SU-DHL-6 (cell line): Measurements from ENCODE around the gene TTC16.

Source experiments
- H2AFZ ChIP-seq: fragments of 200-600 bp; sonication (generic); 2 replicates; pipeline ENCODE4 v1.6.1; 2014; ENCODE audit warnings: low read depth, mild to moderate bottlenecking, moderate library complexity, mixed read lengths, antibody characterized with exemption, low read length; ENCODE audit not compliant: severe bottlenecking
- H3F3A ChIP-seq: fragments of 200-600 bp; shearing (Covaris generic); 2 replicates; pipeline ENCODE4 v1.6.0; 2016; ENCODE audit warnings: antibody characterized with exemption, mild to moderate bottlenecking; ENCODE audit not compliant: insufficient read depth
- H3K27ac ChIP-seq: fragments of 200-600 bp; sonication (generic); 2 replicates; pipeline ENCODE4 v1.5.1; 2016; ENCODE audit warnings: low read depth, mild to moderate bottlenecking, low read length, moderate library complexity, mixed read lengths
- H3K27me3 ChIP-seq: fragments of 200-600 bp; sonication (generic), shearing (Covaris generic); 2 replicates; pipeline ENCODE4 v1.6.0; 2014; ENCODE audit warnings: mild to moderate bottlenecking, low read length
- H3K36me3 ChIP-seq: fragments of 200-600 bp; sonication (generic); 2 replicates; pipeline ENCODE4 v1.6.1; 2014; ENCODE audit warnings: mild to moderate bottlenecking, low read length, mixed read lengths
- H3K4me2 ChIP-seq: fragments of 300-600, 200-600 bp; shearing (Covaris generic), sonication (generic); 2 replicates; pipeline ENCODE4 v1.6.0; 2014; ENCODE audit warnings: low read length, low read depth, mild to moderate bottlenecking; ENCODE audit not compliant: poor library complexity, severe bottlenecking
- H3K4me3 ChIP-seq: fragments of 200-600 bp; sonication (generic); 2 replicates; pipeline ENCODE4 v1.5.1; 2014; ENCODE audit warnings: antibody characterized with exemption, low read length, mild to moderate bottlenecking, mixed read lengths; ENCODE audit not compliant: insufficient read depth, poor library complexity, severe bottlenecking
- H3K79me2 ChIP-seq: fragments of 200-600 bp; sonication (generic); 2 replicates; pipeline ENCODE4 v1.6.1; 2014; ENCODE audit warnings: mild to moderate bottlenecking, low read length, moderate library complexity; ENCODE audit not compliant: insufficient read depth
- H3K9ac ChIP-seq: fragments of 200-600 bp; sonication (generic); 2 replicates; pipeline ENCODE4 v1.7.0; 2014; ENCODE audit warnings: mild to moderate bottlenecking, low read length
- H3K9me2 ChIP-seq: fragments of 200-600 bp; sonication (generic); replicated peaks from 2 replicates; pipeline ENCODE4 v1.6.1; 2014; ENCODE audit warnings: low read length; ENCODE audit not compliant: insufficient read depth
- H3K9me3 ChIP-seq: fragments of 200-600 bp; sonication (generic); 2 replicates; pipeline ENCODE4 v1.6.1; 2014; ENCODE audit warnings: low read length, mixed read lengths; ENCODE audit not compliant: insufficient read depth
- H4K20me1 ChIP-seq: fragments of 200-600 bp; sonication (generic); 2 replicates; pipeline ENCODE4 v1.6.1; 2014; ENCODE audit warnings: low read depth, mild to moderate bottlenecking, antibody characterized with exemption, low read length, moderate library complexity, mixed read lengths
- EZH2phosphoT487 ChIP-seq: fragments of 200-600 bp; sonication (generic), shearing (Covaris generic); conservative IDR thresholded peaks from 2 replicates; pipeline ENCODE4 v1.6.1; 2018; ENCODE audit warnings: mild to moderate bottlenecking, antibody characterized with exemption, low read length, moderate library complexity, mixed read lengths
- TF ChIP-seq, protein P1 (sequence below): fragments of 200-600 bp; sonication (generic); IDR thresholded peaks from one replicate; pipeline ENCODE4 v1.5.1; 2017; ENCODE audit warnings: antibody characterized with exemption, mild to moderate bottlenecking, low read length, moderate library complexity; ENCODE audit not compliant: insufficient read depth, poor library complexity, severe bottlenecking

Gene TTC16

DNA sequence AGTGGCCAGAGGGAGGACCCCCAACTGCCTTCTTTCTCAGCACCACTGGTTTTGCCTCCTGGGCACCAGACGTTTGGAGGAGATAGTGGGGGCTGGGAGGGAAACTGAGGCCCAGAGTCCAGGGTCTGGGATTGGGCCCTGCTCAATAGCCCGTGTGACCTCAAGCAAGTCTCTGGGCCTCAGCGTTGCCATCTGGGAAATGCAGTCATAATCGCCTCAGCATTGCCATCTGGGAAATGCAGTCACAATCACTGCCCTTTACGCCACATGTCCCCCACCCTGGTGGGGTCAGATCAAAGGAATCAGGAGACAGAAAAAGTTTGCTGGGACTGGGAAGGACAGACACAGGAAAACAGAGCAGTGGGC is 61.0 kb downstream of the TTC16 start:
- Histone ChIP-seq H3K9ac (peak overlapping the region; percentile 89), H3K9me2 (no peaks in the 10 kb centered on the region), H3F3A (peaks cover 42% of the 10 kb centered on the region), H3K79me2 (peaks cover 13% of the 10 kb centered on the region), H3K36me3 (no peaks in the 10 kb centered on the region), H4K20me1 (no peaks in the 10 kb centered on the region), H3K27me3 (no peaks in the 10 kb centered on the region), H3K4me3 (peak overlapping the region; percentile 80), H3K4me2 (peak overlapping the region; percentile 90), H2AFZ (no peak overlapping the region), H3K9me3 (no peaks in the 10 kb centered on the region), H3K27ac (peak overlapping the region; percentile 96)
- TF ChIP-seq, protein P1, sequence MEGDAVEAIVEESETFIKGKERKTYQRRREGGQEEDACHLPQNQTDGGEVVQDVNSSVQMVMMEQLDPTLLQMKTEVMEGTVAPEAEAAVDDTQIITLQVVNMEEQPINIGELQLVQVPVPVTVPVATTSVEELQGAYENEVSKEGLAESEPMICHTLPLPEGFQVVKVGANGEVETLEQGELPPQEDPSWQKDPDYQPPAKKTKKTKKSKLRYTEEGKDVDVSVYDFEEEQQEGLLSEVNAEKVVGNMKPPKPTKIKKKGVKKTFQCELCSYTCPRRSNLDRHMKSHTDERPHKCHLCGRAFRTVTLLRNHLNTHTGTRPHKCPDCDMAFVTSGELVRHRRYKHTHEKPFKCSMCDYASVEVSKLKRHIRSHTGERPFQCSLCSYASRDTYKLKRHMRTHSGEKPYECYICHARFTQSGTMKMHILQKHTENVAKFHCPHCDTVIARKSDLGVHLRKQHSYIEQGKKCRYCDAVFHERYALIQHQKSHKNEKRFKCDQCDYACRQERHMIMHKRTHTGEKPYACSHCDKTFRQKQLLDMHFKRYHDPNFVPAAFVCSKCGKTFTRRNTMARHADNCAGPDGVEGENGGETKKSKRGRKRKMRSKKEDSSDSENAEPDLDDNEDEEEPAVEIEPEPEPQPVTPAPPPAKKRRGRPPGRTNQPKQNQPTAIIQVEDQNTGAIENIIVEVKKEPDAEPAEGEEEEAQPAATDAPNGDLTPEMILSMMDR, result no peak
- no peak for TF ChIP-seq EZH2phosphoT487

DNA sequence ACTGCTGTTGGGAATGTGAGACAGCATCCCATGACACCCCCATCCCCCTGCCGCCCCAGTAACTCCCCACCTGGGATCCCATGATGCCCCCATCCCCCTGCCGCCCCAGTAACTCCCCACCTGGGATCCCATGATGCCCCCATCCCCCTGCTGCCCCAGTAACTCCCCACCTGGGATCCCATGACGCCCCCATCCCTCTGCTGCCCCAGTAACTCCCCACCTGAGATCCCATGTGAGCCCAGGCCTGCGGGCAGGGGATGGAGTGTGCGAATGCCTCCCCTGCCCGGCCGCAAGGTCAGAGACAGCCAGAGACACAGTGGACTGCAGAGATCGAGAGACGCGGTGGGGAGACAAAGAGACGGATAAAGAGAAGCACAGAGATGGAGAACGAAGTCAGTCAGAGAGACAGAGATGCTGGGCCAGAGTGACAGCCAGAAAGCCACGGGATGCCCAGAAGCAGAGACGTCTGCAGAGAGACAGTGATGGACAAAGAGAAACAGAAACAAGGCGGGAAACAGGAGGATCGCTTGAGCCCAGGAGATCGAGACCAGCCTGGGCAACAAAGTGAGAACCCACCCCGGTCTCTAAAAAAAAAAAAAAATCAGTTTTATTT is 61.6 kb downstream of the TTC16 start:
- Histone ChIP-seq H3K4me2 (peak overlapping the region; percentile 90), H3K36me3 (no peaks in the 10 kb centered on the region), H3K27ac (peak overlapping the region; percentile 96), H3K9me2 (no peaks in the 10 kb centered on the region), H2AFZ (no peak overlapping the region), H4K20me1 (no peaks in the 10 kb centered on the region), H3K27me3 (no peaks in the 10 kb centered on the region), H3F3A (peaks cover 41% of the 10 kb centered on the region), H3K9me3 (no peaks in the 10 kb centered on the region), H3K79me2 (peaks cover 13% of the 10 kb centered on the region), H3K4me3 (peak overlapping the region; percentile 80), H3K9ac (peak overlapping the region; percentile 89)
- TF ChIP-seq, protein P1, result no peak
- TF ChIP-seq EZH2phosphoT487, result no peak

DNA sequence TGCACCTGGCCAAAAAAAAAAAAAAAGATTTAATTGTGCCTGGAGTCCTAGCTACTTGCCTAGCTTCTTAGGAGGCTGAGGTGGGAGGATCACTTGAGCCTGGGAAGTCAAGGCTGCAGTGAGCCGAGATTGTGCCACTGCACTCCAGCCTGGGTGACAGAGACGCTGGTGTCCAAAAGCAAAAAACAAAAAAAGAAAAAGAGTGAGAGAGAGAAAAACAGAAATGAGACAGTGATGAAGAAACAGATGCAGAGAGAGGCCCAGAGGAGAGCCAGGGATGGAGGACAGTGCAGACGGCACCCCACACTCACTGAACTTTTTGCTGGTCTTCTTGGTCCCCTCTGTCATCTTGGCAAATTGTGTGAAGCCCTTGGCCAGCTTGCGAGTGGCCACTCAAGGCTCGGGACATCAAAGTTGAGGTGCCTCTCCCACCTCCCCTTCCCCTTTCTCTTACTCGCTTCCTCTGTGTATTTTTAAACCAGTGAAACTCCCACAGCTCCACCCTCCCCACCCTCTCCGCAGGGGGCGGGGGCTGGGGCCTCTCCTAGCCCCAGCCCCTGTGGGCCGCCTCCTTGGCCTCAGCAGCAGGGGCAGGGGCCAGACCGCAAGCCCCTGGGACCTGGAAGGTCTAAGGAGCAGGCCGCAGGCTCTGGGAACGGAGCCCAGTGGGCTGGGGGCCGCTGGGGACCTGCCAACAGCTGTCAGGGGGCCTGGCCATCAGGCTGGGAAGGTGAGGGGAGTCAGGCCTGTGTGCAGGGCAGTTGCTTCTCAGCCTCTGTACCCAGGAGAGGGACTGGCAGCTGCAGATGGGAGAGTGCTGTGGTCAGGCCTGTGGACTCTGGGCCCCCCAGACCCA is 62.6 kb downstream of the TTC16 start, which contains the start of gene SH2D3C:
Gene SH2D3C (minus strand): TSS at position 387 of the 856 bp plus-strand sequence. CDS start 39 bp downstream, at position 348.
- peaks cover 13% of the 10 kb centered on the region for H3K79me2 ChIP-seq
- no peaks in the 10 kb centered on the region for H3K27me3 ChIP-seq
- no peak within 1 kb of the TSS for H2AFZ ChIP-seq
- peak within 1 kb of the TSS; percentile 89 for H3K9ac ChIP-seq
- no peaks in the 10 kb centered on the region for H4K20me1 ChIP-seq
- H3K27ac ChIP-seq, result peak within 1 kb of the TSS; percentile 96
- TF ChIP-seq, protein P1, result no peak
- no peak for TF ChIP-seq EZH2phosphoT487
- peak within 1 kb of the TSS; percentile 90 for H3K4me2 ChIP-seq
- no peaks in the 10 kb centered on the region for H3K36me3 ChIP-seq
- peak within 1 kb of the TSS; percentile 80 for H3K4me3 ChIP-seq
- H3F3A ChIP-seq, result peaks cover 46% of the 10 kb centered on the region
- H3K9me3 ChIP-seq, result no peaks in the 10 kb centered on the region
- H3K9me2 ChIP-seq, result no peaks in the 10 kb centered on the region
